ENCODE data around the gene PARP6.

Gene PARP6, protein sequence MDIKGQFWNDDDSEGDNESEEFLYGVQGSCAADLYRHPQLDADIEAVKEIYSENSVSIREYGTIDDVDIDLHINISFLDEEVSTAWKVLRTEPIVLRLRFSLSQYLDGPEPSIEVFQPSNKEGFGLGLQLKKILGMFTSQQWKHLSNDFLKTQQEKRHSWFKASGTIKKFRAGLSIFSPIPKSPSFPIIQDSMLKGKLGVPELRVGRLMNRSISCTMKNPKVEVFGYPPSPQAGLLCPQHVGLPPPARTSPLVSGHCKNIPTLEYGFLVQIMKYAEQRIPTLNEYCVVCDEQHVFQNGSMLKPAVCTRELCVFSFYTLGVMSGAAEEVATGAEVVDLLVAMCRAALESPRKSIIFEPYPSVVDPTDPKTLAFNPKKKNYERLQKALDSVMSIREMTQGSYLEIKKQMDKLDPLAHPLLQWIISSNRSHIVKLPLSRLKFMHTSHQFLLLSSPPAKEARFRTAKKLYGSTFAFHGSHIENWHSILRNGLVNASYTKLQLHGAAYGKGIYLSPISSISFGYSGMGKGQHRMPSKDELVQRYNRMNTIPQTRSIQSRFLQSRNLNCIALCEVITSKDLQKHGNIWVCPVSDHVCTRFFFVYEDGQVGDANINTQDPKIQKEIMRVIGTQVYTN
- 64.5 to 80.6 (median 75.6) reads per million in 4 donors for total RNA-seq

DNA sequence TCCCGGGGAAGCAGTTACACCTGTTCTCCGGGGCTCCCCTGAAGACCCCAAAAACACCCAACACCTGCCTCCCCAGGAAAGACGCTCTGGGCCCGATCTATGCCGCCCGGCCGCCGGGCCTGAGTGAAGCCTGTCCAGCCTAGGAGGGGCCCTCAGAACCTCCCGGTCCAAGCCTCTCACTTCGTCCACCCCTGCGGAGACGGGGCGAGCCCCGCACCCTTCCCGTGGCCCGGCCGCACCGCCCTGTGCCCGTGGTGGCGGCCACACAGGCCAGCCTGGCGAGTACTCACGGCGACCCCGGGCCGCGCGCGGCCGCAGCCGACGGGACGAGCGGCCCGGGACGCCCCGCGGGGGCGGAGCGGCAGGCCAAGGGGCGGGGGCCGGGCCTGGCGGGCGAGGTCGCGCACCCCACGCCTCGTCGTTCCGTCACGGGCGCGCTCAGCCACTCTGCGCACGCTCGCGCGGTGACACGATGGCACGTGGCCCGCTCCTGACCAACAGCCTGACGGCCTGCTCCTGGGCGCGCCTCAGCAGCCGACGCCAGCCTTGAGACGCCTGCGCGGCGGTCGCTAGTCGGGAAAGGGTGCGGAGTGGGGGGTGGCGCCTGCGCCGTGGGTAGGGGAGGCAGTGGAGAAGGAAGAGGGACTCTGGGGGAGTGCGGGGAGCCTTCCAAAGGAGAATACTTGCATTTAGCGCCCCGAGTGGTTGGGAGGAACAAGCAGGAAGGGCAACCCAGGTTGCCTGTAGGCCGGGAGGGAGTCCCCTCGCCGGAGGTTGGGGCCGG lies at the start of gene PARP6:
TSS of gene PARP6 (minus strand) at position 342 of the 784 bp plus-strand sequence. CDS start 5,077 bp downstream, outside the sequence.
- peak; percentile 97 to 99 (median 98) for DNase-seq

DNA sequence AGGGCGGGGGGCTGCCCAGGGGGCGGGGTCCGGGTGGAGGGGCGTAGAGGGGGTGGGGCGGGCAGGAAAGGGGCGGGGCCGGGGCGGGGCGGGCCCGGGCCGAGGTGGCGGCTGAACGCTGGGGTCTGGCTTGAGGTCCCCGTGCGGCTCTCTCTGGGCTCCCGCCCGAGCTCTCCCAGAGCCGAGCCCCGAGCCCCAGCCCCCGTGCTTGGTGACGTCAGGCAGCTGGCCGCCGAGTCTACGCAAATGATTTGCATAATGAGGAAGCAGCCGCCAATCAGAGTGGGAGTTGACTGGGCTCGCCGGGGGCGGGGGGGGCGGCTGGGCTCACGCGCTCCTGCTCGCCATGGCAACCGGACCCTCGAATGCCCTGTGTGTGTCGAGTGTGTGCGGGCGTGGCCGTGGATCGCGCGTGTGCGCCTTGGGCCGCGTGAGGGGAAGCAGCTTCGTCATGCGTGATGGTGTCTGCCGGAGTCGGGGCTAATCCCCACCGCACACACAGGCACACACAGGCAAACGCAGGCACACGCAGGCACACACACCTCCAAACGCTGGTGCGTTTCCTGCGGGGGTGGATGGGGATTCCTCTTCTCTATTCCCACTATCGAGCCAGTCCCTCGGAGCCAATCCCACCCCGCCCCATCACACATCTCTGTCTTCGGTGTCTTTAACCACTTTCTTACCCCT lies 47.8 kb upstream of the PARP6 start, which contains the start of gene CELF6:
TSS of gene CELF6 (minus strand) at position 173 of the 687 bp plus-strand sequence. CDS start 283 bp downstream, outside the sequence.
- peak; percentile 59 to 78 (median 69) for DNase-seq

DNA sequence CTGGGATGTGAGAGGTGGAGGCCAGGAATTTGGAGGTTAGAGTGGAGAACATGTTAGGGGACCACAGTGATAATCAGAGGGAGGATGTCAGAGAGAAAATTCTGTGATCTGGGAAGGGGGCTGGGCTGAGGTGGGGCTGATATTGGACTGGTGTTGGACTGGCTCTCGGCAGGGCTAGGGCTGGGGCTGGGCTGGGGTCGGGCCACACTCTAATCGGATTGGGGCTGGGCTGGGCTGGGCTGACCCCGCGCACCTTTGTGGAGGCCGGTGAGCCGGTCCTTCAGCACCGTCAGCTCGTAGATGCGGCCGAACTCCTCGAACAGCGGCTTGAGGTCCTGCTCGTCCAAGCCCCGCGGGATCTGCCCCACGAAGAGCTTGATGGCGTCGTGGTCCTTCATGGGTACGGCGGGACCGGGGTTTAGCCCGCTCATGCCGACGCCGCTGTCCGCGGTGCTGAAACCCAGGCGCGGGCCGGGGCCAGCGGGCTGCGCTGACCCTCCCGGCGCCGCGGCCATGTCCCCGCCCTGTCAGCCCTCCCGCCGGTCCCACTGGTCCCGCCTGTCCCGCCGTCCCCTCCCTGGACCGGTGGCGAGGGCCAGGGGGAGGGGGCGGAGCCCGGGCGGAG lies 47.1 kb upstream of the PARP6 start:
- DNase-seq = peak; percentile 23 to 58 (median 40)

DNA sequence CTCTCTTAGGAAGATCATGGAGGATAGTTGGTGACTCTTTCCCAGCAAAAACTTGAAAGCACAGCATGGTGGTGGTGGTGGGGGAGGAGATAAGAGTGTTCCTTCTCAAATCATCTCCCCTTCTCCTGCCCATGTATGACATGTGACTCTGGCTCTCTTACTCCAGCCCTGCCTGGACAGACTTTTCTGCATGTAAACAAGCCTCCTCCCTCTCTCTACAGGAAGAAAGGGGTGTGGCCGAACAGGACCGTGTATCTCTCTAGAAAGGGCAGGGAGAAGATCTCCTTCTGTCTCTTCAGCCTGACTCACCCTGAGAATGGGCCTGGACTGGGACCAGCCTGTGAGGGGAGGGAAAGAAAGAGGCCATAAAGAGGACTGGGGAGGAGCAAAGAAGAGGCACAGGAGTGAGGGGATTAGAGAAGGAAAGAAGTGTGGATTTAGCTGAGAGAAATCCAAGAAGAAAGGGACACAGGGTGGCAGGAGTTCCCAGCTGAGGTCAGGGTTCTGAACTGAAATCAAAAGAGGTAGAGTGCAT lies 46.1 kb upstream of the PARP6 start:
- no peak for DNase-seq

DNA sequence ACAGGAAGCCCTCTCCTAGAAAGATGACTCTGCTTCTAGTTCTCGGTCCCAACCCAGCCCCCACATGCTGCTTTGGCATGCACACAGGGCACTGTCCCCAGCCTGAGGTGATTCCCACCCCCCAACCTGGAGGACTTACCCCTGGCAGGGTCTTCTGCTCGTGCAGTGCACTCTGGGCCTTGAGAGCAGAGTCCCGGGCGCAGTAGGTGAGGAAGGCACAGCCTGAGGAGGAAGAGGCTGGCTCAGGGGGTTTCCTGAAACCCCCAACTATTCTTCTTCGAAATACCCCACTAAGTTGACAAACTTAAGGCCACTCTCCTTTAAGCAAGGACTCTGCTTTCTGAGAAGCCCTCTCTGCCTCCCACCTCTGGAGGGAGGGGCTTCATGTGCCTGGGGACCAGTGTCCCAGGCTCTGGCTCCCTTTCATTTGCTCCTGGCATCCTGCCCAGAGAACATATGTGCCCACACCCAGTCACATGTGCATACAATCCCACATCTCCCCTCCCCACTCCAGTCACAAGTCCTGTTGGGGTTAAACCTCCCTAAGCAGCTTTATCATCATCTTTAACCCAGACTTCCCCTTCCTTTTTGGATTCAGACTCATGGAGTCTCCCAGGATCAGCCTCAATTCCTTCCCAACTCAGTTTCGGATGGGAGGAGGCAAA lies 43.5 kb upstream of the PARP6 start:
- no peak for DNase-seq

DNA sequence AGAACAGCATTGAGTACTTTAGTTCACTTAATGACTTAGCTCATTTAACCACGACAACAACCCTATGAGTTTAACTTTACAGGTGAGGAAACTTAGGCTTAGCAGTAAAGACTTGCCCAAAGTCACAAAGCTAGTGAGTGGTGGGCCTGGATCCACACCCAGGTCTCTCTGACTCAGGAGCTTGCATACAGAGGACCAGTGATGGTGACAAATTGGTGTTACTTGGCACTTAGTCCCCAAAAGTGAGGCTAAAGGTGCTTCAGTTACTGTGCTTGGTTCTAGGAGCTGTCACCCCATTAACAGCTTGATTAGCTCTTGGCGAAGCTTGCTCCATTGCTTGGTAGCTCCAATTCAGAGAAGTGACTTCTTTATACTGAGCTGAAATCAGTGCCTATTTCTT lies 41.5 kb upstream of the PARP6 start:
- no peak for DNase-seq

DNA sequence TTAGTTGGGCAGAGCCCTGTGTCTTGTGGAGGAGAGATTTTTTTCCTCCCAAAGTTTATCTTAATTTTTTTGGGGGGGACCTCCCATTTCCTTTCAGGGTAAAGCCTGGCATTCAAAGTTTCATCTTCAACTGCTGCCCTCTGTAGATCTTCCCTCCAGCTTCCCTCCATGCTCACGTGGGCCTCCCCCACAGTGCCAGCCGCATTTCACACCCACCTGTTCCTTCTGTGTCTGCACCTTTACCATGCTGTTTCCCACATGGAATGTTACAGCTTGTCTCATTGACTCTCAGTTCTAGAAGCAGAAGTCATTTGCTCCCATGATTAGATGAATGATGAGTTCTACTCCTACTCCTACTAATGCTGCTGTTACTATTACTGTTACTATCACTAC lies 41.1 kb upstream of the PARP6 start:
- no peak for DNase-seq

DNA sequence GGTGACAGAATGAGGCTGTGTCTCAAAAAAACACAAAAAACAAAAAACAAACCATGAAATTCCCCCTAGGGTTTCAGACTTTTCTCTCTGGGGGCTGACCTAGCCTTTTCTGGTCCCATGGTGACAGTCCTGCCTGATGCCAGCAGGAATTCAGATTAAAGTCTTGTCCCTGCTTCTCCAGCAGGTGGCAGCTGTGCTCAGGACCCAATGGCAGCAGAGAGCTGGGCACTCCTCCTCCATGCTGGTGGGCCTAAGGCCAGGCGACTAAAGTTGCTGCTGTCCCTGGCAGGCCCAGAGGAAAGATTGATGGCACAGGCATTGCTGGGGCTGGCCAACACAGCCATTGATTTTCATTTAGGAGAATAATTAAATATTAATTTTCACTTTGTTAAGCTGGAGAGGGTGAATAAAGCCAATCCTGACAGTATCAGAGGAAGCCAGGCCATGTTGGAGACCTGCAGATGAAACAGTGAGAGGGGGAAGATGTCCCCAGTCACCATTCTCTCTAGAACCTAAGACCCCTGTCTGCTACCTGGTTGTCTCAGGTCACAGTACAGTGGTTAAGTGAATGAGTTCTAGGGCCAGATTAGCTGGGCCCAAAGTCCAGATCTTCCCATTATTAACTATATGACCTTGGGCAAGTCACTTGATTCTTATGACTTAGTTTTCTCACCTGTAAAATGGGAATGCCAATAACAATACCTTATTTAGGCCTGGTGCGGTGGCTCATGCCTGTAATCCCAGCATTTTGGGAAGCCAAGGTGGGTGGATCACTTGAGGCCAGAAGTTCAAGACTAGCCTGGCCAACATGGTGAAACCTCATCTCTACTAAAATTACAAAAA lies 40.5 kb upstream of the PARP6 start:
- peak in 4 of 5 donors; percentile 30 to 56 (median 38) for DNase-seq

DNA sequence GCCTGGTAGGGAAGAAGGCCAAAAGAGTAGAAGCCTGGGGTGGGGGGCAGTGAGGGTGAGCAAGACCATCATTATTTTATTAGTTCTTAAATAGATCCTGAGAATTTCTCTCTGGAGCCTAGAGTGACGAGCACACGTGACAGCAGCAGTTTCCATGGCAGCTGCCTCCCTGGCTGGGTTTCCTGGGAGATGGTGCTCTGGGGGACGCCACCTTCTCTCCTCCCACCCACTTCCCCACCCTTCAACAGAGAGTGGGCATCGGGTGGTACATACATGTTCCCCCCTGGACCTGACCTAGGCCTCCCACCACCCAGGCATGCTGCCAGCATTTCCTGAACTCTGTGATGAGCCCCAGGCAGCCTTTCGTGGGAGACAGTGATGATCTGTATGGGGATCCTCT lies 34.7 kb upstream of the PARP6 start:
- no peak for DNase-seq

DNA sequence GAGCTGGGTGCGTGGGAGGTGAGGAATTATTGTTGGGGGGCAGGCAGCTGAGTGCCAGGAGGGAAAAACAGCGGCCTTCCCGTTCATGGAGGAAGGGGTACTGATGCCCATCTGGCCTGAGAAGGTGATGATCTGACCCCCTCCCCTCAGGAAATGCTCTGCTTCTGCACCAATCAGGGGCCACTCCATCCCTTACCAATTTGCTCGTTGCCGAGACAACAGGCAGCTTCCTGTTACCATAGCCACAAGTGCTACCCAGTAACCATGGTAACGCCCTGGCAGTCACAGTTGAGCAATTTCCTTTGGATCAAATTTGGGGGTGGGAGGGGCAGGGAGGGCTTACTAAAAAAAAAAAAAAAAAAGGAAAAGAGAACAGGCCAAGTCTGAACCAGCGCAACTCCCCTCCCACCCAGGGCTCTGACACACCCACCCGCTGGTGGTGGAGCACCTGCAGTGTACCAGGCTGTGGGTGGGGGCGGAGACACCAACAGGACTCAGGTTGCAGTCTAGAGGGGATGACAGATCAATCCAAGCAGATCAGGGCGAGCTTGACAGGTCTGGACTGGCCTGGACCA lies 33.9 kb upstream of the PARP6 start:
- DNase-seq = peak in 4 of 5 donors; percentile 30 to 66 (median 34)

DNA sequence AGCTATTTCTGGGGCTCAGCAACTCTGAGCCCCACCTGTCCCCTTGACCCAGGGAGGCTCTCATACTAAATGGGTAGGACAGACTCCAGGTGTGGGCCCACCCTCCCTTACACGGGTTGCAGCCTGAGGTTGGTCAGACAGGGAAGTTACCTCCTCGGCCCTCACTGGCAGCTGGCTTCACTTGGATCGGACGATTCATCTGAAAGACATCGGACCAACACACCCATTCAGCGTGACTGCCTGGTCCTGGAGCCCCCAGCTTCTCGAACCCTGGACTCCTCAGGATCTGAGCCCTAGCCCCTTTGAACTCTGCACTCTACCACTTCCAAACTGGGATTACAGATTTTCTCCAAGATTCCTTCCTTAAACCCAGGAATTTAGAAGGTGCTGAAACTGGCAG lies 32.2 kb upstream of the PARP6 start:
- DNase-seq = no peak

DNA sequence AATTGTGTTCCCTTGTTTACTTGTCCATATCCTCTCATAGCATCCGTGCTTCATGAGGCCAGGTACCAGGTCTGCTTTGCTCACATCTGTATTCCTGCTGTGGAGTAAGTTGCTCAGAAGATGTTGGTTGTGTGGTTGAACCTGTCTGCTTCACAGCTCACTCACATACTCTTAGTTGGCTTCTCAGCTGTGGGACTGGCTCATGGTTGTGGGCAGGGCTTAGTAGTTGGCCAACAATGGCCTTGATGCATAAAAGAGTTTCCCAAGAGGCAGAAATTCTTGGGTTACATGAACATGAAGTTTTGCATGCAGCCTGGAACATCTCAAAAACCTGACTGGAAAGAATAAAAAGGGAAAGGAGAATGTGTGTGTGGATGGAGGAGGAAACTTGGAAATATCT lies 30.6 kb upstream of the PARP6 start:
- DNase-seq = no peak

DNA sequence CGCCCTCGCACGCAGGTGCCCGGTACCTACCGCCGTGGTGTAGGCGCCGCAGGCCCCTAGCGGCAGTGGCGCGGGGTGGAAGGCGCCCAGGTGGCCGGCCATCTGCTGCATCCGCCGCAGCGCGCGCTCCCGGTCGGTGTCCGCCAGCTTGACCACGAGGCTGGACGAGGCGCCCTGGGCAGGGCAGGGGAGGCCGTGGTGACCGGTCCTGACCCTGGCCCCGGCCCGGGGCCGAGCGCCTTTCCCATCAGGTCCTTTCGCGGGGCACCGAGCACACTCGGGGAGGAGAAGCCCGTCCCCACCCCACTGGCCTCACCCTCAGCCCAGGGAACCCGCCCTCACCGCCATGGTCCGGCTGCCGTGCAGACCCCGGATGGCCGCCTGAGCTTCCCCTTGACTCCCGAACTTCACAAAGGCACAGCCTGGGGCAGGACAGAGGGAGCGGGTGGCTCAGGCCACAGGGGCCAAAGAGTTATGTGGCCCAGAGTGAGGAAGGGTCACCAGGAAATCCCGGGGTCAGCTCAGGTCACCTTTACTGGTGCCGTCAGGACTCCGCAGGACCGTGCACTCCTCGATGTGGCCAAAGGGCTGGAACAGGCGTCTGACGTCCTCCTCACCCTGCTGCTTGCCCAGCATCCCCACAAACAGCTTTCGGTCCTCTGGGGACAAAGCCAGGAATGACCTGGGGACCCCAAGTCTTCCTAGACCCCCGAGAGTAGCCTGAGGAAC lies 17.4 kb upstream of the PARP6 start:
- no peak for DNase-seq

DNA sequence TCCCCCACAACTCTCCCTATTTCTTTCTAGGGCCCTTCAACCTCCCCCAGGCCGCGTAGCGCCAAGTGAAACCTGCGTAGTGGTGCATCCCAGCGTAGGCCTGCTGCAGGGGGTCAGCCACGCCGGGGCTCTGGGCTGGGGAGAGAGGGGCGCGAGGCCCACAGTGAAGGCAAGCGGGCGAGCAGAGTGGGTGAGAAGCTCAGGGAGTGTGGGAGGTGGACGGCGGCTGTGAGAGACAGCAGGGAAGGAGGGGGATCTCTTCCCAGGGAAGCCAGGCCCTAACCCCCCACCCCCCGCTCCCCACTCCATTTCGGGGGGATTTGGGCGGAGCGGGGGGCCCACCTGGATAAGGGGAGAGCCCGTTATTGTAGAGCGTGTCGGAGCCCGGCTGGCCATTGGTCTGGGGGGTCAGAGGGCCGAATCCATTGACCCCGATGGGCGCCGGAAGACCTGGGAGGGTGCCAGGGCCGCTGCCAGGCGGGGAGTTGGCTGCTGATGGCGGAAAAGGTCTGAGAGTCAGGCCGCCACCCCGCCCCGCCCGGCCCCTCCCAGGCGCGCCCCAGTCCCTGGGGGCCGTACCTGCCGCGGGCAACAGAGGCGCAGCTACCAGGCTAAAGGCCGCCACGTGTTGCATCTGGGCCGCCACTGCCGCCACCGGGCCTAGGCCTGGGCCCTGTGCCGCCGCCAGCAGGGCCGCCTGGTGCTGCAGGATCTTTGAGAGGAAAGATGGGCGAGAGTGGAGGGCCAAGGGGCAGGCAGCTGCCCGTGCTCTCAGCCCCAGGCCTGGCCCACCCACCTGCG lies 16.6 kb upstream of the PARP6 start:
- DNase-seq = no peak

DNA sequence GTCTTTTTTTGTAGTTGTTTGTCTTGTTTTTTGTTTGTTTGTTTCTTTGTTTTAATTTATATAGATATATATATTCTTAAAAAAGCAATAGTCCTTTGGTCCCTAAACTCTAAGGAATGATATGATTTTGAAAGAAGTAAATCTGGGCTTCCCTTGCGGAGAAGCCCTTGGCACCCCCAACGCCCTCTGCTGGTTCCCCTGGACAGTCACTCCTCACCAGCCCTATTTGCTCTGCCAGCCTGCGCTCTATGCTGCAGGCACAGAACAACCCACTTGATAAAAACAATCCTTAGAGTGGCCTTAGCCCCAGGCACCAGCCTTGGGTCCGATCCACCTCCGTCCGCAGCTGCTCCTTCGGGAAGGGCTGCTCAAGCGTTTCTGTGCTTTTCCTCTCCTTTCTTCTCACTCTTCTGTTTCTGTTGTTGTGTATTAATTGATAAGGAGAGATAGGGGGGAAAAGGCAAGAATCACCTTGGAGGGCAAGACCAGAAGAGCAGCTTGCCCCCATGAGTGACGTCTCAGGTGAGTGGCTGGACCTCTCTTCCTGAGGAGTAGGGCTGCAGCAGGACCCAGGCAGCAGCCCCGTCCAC lies 13.7 kb upstream of the PARP6 start:
- peak; percentile 18 to 40 (median 31) for DNase-seq

DNA sequence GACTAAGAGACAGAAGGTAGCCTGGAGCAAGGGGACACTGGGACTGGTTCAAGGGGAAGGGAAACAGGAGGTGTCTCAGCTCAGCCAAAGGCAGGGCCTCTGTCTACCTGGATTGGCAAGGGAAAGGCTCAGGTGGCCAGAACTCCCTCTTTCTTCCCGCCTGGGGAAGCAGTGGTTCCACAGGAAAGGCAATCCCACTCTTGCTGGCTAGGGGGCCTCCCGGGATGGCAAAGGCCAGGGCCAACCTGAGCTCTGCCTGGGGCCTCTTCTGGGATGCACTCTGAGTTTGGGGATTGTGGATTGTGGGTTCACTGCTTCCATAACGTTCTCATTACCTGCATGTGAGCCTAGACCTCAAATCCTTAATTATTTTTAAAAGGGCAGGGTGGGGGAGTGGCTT lies 13.0 kb upstream of the PARP6 start:
- no peak for DNase-seq

DNA sequence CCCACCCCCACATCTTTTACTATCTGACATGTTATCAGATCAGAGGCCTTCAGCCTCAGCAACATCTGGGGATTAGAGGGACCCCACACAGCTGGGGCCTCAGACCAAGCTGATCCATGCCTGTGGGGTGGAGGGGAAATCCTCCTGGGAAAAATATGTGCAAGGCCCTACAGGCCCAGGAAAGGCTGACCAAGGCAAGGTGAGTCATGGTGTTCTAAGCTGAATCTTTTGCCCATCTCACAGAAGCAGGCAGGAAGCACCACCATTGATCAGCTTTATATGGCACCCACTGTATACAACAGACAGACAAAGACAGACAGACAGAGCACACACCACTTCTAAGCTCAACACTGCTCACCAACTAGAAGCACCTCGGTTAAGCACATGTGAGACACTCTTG lies 12.4 kb upstream of the PARP6 start:
- DNase-seq = no peak

DNA sequence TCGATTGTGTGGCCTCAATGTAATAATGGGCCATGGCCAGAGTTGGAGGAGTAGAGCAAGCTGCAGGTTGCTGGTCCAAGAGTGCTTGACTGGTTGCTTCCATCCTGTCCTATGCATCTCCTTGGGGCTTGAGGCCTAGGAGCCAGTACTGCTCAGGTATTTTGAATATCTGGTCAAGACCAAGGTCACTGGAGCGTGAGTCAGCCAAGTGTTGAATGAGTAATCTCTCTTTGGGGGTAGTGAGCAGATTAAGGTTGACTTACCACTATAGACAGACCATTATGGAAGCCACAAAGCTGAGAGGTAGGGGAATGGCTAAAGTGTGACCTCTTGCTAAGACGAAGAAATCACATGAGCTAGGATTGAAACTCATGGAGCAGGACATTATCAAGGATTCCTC lies 9.4 kb upstream of the PARP6 start:
- no peak for DNase-seq

All from T-helper 1 cell (primary cell).